Measurements from ENCODE around the gene EML6.

Gene EML6

DNA sequence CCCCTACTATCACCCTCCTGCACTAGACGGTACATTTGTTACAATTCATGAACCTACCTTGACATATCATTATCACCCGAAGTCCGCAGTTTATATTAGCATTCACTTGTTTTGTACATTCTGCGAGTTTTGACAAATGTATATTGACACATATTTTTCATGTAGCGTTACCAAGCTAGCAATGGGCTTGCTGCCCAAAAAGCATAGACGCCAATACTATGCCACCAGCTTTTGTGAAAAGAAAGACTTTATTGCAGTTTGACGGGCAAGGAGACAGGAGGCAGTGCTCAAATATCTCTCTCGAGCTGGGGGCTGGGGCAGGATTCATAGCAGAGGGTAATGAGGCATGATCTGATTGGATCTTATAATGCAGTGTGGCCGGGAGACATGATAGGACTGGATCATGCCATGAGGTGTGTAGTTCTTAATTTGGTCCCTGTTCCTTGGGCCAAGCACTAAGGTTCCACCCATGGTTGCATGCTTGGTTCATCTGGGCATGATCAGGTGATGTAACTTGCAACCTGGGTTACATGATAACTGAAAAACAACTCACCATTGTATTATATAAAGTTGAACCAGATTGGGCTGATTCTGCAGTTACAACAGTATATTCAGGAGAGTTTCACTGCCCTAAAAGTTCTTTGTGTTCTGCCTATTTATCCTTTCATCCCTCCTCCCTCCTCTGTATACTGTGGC lies 164.5 kb downstream of the EML6 start:
- DNase-seq, result no peak

DNA sequence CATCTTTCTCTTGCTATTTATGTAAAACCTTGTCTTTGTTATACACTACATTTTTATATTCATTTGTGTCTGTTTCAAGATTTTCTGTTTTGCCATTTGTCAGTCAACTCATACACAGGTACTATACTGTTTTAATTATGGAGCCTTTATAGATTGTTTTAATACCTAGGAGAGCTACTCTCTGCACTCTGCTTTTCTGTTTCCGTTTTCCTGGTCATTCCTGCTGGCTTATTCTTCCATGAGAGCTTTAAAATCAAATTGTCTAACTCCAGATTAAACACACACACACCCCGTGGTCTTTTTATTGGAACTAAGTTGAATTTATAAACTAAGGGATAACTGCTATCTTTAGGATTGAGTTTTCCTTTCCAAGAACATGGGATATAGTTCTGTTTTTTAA lies 165.6 kb downstream of the EML6 start:
- no peak for DNase-seq

DNA sequence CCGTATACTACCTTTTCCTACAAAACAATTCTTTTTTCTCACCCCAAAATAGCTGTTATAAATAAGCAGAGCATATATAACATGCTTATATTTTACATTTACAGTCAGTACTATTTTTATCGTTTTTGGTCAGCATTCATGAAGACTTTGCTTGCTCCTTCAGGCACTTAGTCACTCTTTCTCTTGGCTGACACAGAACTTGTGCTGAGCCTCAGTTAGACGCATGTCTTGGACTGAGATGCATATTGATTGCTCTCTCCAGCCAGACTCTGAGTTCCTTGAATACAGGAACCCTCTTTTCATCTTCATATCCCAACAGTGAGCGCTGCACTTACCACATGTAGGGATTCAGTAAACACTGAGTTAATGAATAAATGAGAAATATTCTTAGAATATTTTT lies 168.4 kb downstream of the EML6 start:
- no peak for DNase-seq

DNA sequence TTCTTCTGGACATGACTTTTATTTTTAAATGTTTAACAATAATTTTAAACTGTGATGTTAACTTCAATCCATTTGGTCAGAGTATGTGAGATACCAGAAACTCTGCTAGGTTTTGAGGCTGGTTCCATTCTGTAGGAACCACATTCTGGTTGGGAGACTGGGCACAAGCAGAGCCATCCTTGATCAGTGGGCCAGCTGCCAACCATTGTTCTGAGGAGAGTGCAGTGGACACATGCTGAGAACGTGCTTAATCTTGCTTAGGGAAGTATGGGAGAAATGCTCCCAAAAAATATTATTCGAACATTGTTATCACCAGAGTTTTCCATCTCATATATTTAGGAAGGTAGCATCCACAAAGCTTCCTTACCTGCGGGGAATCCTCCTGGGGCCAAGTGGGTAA lies 171.0 kb downstream of the EML6 start:
- no peak for DNase-seq

DNA sequence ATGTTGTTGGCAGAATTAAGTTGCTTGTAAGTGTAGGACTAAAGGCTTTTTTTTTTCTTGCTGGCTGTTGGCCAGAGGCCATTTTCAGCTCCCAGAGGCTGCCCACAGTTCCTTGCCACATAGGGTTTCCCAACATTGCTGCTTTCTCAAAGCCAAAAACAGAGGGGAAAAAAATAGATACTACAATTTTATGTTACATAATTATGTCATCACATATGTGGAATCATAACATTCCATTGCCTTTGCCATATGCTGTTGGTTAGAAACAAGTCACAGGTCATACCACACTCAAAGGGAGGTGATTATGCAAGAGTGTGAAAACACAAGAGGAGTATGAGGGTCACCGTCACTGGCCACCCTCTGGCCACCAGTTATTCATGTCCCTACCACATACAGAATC lies 172.3 kb downstream of the EML6 start:
- no peak for DNase-seq

DNA sequence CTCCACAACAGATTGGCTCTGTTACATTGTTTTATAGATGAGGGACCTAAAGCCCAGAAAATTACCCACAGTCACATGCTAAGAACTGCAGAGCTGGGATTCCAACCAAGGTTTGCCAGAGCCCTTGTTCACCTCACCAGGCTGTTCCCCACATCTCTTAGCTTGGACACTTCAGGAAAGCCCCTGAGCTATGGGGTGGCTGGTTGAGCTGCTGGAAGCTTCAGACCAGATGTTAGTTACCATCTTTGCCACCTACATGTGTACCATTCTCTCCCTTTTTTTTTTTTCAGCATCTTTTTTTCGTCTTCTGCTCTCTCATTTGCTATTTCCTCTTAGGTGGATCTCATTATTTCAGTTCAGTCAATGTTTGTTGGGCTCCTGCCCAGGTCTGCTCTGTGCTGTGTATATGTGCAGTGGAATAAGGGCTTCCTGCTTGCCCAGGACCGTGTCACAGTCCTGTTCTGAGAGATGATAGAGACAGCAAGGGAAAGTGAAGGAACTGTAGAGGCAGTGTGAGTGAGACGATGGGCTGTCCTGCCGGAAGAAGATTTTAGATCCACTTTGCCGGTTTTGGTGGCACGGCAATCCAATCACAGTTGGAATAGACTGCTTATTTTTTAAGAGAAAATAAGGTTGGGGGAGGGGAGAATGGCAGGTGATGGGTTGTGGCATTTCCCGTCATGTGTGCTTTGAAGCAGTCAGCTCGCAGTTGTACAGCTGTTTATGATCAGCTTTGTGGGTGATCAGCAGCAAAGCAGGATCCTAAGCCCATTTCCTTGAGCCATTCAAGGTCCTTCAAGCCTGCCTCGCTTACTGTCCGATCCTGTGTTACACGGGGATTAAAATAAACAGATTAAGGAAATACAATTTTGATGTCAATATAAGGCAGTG lies 174.2 kb downstream of the EML6 start:
- peak; percentile 96 for DNase-seq

DNA sequence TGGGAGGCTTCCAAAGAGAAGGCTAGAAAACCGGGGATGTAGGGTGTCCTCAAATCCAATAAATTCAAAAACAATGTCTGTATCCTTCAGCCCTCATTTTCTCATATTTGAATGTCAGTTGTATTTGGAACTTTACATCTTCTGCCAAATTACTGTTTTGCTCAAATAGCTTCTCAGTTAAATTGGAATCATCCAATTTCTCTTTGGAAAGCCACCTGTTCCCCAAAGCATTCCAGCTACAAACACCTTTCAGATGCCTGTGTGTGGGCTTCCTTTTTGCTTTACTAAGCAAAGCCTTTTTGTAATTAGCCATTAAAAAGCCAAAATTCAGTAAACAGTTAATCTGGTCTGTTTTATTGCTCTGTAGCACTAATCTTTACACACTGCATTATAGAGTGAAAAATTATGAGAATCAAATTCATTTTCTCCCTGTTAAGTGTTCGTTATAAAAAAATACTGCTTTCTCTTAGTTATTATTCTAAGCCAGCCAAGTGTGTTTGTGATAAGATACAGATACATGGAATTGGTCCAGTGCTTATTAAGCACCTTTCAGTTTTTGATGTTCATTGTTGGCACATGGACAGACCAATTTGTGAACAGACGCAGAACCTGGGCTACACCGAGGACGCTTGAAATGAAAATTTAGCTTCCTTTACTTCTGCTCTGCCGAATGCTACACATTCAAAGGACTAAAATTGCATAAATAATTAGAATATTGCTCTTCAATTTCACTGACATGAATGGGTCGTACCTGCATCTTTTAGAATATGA lies 175.2 kb downstream of the EML6 start:
- no peak for DNase-seq

DNA sequence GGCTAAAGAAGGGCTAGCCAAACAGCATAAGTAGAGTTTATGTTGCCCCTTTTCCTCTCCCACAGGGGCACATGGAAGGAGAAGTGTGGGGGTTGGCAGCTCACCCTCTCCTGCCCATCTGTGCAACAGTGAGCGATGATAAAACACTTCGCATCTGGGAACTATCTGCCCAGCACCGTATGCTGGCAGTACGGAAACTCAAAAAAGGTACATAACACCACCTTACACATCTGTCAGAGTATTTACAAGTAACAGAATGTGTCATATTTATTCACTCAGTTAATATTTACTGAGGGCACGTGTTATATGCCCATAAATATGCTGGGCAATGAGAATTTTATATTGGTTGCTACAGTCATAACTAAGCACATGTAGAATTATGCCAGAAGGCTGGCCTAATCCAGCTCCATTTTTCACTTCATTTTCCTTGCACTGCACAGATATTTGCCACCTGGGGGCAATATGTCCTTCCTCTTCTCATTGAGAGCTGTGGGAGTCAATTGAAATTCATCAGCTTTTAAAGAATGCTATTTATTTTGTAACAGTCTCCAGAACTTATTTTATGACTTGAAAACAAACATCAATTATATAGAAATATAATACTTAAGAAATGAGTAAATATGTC lies 176.2 kb downstream of the EML6 start:
- DNase-seq, result peak; percentile 63

DNA sequence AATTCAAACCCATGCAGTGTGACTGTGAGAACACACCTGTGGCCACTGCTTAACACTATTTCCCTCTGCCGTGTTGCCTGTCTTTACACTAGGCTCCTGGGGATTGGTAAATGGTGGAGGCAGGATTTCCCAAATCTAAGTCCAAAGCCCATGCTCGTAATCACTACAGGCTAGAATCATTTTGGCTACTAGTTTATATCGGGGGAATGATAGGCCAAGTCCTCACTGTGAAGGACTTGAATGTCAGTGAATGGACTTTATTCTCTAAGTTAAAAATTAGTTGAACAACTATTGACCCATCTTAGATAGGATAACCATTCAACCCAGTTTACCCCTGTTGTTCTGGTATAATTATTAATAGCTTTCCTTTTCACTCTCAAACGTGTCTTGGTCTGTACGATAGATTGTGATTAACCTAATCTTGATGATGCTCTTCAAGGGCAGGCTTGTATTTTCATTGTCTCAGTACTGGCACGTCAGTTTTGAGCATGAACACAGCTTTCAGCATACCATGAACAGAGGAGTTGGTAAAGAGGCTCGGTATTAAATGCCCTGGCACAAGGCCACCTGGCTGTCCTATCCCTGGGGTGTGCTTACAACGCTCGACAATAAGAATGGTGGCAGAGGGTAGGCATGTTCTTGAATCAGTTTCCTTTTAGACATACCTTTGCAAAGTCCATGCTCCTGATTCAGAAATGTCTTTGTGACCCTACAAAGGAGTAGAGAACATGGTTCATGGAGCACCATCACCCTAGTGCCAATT lies 177.9 kb downstream of the EML6 start:
- DNase-seq, result no peak

DNA sequence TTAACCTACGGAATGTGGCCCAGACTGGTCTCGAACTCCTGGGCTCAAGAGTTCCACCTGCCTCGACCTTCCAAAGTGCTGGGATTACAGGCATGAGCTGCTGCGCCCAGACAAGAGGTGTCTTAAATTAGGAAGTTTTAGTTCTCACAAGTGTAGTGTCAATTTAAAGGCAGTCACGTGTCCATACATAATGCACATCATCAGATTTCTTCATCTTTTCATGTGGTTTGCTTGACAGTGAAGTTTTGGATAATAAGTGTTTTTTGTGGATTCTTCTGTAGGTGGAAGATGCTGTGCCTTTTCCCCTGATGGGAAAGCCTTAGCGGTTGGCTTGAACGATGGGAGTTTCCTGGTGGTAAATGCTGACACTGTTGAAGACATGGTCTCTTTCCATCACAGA lies 179.3 kb downstream of the EML6 start:
- DNase-seq, result no peak

DNA sequence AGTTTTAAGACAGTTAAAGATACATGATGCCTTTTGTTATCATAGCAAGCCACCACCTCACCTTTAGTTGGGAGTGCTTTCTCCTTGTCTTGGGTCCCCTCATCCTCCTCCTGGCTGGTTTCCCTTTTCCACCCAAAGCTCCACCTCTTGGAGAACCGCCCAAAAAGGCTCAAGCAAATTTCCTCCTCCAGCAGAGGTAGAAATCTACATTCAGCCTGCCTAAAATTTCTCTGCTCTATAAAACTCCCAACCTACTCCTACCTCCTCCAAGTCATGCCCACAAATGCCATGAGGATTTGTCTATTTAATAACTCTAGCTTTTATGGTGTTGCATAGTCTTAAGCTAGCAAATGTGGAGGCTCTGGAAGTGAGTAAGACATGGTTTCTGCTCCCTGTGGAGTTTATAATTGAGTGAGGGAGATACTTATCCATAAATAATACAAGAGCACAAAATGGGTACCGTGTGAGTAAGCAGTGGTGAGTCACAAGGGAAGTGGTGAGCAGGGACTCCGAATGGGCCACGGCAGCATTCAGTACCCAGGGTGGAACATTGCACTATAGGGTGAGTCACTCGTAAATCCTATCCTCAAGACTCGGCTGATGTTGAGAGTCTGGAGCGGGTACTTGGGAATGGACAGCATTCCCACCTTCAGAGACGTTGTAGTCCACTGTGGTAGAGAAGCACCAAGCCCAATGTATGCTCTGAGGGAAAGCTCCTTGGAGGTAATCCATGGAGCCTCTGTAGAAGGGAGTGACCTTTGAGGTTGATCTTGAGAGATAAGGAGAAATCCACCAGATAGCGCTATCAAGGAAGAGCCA lies 180.5 kb downstream of the EML6 start:
- no peak for DNase-seq

DNA sequence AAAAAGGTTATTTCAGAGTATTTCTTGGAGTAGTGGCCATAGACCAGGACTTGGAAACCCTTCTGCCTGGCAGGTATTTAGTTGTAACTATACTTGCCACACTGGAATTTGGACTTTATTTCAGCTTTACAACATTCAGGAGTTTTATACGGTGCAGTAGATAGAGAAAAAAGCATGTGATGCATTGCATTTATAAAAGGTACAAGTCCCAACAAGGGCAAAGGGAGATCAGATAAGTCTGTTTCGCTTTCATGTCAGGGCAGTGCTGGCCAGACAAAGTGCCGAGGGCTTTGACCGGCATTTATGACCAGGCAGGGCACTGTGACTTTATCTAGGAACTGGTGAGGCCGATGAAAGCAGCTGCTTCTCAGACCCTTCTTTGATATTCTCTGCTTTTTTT lies 181.4 kb downstream of the EML6 start:
- DNase-seq, result no peak

DNA sequence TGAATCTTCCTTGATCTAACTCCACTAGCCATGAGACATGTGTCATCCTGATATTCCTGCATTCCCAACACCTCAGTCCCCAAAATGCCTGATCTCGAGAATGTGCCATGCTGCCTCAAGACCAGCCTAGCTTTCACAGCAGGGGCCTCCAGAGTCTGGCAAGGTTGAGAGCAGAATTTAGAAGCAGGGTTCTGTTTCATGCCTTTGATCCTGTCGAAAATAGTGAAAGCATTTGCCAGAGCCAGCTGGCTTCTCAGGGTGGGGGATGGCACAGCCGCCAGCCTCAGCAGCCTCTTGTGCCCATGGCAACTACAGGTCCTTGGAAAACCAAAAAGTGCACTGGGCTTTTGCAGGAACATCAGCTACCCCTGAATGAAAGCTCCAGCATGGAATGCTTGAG lies 183.3 kb downstream of the EML6 start:
- DNase-seq, result no peak

DNA sequence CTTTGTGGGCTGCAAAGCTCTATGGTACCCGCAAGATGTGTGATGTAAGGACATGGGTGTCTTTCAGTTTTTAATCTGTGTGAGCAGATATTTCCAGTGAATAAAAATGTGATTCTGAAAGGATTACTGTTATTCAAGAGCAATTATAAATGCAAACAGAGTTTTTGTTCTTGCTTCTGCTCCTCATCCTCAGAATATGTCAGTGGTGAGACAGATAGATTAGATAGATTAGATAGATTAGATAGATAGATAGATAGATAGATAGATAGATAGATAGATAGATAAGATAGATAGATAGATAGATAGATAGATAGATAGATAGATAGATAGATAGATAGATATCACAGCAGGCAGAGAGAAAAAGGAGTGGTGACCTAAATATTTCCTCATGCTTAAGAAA lies 184.2 kb downstream of the EML6 start:
- DNase-seq, result no peak

DNA sequence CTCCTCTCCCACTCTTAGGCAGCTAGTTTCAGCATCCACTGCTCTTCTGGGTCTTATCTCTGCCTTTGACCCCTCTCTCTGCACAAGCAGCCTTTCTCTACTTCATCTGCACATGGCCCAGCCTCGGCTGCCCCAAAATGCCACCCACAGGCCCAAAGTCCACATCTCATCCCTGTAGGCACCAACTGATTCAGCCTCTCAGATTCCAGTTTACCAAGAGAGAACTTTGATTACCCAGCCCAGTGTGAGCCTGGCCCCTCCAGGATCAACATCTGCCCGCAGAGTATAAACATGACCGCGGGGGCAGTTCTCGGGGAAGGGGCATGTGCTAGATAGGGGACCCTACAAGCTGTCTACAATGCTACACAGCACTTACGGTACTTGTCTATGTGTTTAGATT lies 185.1 kb downstream of the EML6 start:
- no peak for DNase-seq

DNA sequence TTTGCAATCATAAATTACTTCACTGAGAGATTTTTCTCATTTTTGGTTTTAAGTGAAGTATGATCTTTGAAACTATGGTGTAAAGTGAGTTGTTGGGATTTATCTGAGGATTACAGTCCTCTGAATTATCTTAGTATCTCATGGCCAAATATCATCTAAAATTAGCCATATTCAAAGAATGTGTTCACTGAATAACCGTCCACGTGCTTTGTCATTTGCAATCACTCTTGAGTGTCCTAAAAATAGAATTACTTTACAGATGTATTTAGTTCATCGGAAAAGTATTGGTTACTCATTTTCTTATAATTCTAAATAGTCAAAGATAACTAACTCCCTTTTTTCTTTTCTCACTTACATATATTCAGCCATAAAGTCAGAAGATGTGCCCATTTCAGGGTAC lies 185.5 kb downstream of the EML6 start:
- no peak for DNase-seq

DNA sequence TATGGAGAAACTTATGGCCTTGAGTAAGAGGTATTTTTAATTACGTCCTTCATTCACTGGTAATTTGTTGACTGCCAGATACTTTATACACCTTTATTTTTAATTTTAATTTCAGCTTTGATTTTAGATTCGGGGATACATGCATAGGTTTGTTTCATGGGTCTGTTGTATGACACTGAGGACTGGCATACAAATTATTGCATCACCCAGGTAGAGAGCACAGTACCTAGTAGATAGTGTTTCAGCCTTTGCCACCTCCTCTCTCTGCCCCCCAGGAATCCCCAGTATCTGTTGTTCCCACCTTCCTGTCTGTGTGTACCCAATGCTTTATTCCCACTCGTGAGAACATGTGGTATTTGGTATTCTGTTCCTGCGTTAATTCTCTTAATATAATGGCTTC lies 188.8 kb downstream of the EML6 start:
- no peak for DNase-seq

DNA sequence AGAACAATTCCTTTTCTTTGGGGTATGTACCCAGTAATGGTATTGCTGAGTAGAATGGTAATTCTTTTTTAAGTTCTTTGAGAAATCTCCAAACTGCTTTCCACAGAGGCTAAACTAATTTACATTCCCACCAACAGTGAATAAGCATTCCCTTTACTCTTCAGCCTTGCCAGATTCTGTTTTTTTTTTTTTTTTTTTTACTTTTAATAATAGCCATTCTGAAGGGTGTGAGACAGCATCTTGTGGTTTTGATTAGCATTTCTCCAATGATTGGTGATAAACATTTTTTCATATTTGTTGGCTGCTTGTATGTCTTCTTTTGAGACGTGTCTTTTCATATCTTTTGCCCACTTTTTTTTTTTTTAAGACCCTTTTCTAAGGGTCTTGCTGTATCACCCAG lies 189.4 kb downstream of the EML6 start:
- DNase-seq, result no peak

DNA sequence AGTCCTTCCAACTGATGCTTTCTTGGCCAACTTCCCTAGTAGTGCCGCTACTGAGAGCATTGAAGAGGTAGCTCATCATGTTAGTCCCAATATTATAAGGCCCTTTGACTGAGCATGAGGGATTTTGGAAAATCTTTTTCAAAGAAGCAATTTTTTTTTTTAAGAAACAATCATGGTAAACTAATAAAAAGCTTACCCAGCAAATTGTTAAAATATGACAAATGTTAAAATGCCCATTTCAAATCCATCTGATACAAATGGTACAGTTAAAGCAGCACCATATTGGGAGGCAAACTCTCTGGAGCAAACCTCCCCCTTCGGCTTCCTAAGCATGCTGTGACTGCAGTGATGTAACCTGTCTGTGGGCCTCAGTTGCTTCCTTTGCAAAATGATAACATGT lies 191.2 kb downstream of the EML6 start:
- no peak for DNase-seq

DNA sequence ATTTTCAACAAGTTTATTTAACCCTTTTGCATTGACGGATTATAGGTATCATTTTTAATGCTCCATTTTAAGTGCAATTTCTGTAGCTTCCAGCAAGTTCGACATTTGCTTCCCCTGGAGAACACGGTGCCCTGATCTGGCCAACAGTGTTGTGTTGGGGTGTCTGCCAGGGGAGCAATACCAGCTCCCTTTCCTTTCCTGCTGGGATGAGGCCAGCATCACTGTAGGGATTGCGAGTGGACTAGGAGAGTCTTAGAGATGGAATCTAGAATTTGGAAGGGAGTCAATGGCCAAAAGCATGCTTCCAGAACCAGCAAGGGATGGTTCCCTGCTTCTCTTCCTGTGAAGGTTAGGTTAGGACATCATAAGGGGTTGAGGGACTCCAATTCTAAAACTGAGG lies 191.6 kb downstream of the EML6 start:
- DNase-seq, result no peak

DNA sequence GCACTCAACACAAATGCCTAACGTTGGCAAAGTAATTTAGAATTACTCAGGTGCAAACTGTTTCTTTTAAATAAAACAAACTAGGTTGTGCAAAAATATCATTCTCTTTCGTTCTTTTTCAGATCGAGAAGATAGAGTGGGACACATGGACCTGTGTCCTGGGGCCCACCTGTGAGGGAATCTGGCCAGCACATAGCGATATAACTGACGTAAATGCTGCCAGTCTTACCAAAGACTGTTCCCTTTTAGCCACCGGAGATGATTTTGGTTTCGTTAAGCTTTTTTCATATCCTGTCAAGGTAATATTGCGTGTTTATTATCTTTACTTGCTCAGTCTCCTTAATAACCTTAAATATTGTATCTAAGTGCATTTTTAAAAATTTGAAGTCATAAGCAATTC lies 193.2 kb downstream of the EML6 start:
- no peak for DNase-seq

All from NCI-H82 (cell line).